GM21423 (cell line): ENCODE results near the gene ACY1.
"Not testable (repeated sequence)": the region's sequence is repeated elsewhere in the genome, so short reads cannot be mapped to it uniquely, and the experiment has no call there.

Source experiments
- ATAC-seq: cut with Tn5 transposase; IDR thresholded peaks from one replicate; pipeline ENCODE4 v1.9.1; 2021; ENCODE audit warnings: mild to moderate bottlenecking, moderate library complexity; ENCODE audit not compliant: unreplicated experiment

The ACY1 gene

DNA sequence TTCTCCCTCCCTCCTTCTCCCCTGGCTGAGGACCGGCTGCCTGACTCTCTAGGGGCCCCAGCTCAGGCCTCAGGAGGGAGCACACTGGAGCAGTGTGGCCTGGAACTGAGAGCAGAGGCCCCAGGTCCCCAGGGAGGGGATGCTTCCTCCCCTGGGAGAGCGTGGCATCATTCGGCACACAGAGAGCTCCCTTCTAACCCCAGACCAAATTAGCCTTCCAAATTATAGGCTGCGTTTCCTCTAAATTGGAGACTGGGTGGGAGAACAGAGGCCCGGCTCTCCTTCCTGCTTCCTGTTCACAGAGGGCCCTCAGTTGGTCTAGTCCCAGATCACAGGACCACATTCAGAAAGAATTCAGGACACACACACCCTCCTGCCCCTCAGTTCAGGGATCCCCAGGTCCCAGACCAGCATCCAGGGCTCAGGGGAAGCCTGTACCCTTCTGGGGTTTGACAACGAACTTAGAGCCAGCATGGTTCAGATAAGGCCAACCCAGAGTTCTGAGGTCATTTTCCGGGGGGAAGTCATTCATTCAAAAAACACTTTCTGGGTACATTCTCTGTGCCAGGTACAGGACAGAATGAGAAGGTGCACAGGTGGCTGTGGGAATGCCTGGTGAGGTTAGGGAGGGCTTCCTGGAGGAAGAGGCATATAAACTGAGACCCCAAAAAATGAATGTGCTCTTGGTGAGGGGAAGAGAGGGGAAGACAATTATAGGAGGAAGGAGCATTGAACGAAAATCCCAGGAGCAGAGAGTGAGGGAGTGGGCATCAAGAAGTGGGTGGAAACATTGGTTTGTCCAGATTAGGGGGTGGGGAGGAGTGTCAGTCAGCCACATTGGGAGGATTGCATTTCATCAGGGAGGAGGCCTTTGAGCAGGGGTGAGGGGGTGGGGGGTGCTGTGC lies 40.8 kb downstream of the ACY1 start:
- ATAC-seq: peak; percentile 58

- ATAC-seq: no peak
Measured at GRCh38 chr3:52024765-52025452, 41.6 kb downstream of the ACY1 start.

GRCh38 chr3:52025453-52025852 lies 42.1 kb downstream of the ACY1 start:
- no peak for ATAC-seq

- ATAC-seq: no peak
Measured at GRCh38 chr3:52026041-52026440, 42.7 kb downstream of the ACY1 start.

- ATAC-seq: no peak
Measured at GRCh38 chr3:52028572-52028971, 45.2 kb downstream of the ACY1 start.

DNA sequence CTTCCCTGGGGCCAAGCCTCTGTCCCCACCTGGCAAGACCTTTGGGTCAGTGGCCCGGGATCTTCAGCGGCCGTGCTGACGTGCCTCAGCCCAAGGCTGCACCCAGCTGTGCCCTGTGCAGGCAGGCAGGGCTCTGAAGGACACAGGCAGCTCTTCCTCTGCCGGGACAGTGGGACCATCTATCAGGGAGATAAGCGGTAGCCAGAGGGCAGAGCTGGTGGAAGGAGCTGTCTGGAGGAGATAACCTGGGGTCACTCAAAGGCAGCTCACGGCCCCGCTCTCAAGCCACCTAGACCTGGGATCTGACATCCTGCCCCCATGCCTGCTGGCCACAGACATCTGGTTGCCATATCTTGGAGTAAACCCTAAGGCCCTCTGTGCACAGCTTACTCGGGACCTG lies 45.7 kb downstream of the ACY1 start:
- no peak for ATAC-seq

DNA sequence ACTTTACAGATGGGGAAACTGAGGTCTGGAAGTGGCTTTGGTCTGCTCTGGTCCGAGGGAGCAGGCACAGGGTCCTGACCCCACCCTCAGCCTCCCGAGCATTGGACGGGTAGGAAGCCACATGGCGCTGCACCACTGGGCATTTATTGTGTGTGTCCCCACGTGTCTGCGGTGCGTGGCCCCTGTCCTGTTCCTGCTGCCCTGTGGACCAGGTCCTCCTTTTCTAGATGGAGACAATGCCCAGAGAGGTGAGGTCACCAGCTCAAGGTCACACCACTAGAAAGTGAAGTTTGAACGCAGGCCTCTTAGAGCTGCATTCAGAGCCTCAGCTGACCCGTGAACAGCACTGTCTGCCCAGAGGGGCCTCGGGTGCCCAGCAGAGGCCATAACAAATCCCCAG lies 46.2 kb downstream of the ACY1 start:
- no peak for ATAC-seq

- ATAC-seq: no peak
Measured at GRCh38 chr3:52030714-52031310, 47.5 kb downstream of the ACY1 start.

DNA sequence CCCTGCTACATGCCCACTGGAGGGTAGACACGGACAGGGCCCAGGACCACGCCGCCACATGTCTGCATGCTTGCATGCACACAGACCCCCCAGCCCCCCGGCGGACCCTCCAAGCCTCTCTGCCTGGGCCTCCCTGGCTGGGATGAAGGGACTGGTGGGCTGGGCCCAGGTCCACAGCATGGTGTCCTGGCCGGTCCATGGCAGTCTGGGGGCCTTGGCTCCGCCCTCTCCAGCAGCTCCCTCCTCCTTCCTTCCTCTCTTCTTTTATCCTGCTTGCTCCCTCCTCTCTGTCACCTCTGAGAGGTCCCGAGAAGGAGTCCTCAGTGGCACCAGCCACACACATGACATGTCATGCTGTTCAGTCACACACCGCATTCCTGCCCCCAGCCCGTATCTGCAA lies 48.6 kb downstream of the ACY1 start:
- ATAC-seq: no peak

GRCh38 chr3:52032702-52033408 lies 49.5 kb downstream of the ACY1 start:
- ATAC-seq: no peak

DNA sequence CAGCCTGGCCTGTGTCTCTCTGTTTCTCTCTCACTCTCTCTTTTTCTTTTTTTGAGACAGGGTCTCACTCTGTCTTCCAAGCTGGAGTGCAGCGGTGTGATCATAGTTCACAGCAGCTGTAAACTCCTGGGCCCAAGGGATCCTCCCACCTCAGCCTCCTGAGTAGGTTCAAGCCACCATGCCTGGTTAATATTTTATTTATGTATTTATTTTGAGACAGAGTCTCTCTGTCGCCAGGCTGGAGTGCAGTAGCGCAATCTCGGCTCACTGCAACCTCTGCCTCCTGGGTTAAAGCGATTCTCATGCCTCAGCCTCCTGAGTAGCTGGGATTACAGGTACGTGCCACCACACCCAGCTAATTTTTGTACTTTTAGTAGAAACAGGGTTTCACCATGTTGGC lies 50.4 kb downstream of the ACY1 start:
- ATAC-seq: not testable (repeated sequence)

- ATAC-seq: no peak
Measured at GRCh38 chr3:52034212-52034611, 50.9 kb downstream of the ACY1 start.

DNA sequence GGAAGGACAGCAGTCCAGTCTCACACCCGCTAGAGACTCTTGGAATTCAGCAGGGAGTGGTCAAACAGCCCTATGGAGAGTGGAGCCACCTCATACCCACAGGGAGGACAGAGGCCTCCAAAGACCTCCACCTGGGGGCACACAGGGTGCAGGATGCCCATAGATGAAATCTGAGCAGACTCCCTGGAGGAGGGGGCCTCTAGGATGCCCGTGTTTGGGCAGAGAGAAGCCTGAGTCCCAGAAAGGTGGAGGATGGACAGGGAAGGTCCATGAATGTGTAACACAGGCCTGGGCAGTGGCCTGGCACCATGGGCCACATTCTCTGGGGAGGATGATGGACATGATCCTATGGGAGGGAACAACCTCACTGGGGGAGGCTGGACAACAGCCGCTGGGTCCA lies 51.3 kb downstream of the ACY1 start:
- no peak for ATAC-seq

- ATAC-seq: peak; percentile 53
Measured at GRCh38 chr3:52036222-52036694, 52.9 kb downstream of the ACY1 start.

DNA sequence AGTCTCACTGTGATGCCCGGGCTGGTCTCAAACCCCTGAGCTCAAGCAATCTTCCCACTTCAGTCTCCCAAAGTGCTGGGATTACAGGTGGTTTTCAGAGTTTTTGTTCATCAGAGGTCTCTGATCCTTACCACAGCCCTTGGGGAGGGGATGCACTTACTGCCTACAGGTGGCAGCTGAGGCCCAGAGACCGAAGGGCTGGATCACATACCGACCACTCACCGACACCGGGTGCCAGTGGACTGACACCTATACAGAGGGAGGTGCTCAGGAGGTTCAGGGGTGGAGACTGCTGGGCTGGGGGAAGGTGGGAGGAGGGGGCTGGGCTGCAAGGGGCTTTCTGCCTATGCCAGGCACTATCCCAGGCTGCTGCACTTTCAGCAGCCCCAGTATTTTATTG lies 53.5 kb downstream of the ACY1 start:
- ATAC-seq: no peak

GRCh38 chr3:52037291-52037690 lies 54.0 kb downstream of the ACY1 start:
- ATAC-seq: no peak

DNA sequence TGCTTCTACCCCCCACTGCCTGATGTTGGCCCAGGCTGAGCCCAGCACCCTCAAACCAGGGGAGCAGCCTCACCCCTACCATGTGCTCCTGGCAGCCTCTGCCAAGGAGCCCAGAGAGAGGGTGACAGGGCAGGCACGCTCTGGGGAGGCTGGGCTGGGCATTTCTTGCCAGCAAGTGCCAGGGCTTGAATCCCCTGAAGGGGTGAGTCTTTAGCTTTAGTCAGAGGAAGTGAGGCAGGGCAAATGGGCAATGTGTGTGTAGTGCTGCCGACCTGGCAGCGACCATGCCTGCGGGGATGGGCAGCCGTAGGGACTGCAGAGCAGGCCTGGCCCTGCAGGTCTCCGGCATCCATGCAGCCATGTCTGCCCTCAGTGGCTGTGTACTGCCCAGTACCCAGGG lies 54.9 kb downstream of the ACY1 start:
- no peak for ATAC-seq
